Retinal pigment epithelial cell (primary cell): ENCODE measurements around the gene TAS1R2.
A peak's percentile ranks its signal among the peaks of the same experiment; 100 is the strongest.

Source experiments
- DNase-seq: peaks from one replicate; pipeline ENCODE4 v3.0.0-alpha.2; 2010; ENCODE audit warnings: low read depth
- H3K4me3 ChIP-seq: 2 replicates; pipeline ENCODE4 v1.5.1; 2011; ENCODE audit warnings: mild to moderate bottlenecking, low read length, control low read depth, moderate library complexity
- TF ChIP-seq, protein P1 (sequence below): conservative IDR thresholded peaks from 2 replicates; pipeline ENCODE4 v1.5.1; 2011; ENCODE audit warnings: low read depth, low read length, control low read depth, inconsistent platforms

The TAS1R2 gene

DNA sequence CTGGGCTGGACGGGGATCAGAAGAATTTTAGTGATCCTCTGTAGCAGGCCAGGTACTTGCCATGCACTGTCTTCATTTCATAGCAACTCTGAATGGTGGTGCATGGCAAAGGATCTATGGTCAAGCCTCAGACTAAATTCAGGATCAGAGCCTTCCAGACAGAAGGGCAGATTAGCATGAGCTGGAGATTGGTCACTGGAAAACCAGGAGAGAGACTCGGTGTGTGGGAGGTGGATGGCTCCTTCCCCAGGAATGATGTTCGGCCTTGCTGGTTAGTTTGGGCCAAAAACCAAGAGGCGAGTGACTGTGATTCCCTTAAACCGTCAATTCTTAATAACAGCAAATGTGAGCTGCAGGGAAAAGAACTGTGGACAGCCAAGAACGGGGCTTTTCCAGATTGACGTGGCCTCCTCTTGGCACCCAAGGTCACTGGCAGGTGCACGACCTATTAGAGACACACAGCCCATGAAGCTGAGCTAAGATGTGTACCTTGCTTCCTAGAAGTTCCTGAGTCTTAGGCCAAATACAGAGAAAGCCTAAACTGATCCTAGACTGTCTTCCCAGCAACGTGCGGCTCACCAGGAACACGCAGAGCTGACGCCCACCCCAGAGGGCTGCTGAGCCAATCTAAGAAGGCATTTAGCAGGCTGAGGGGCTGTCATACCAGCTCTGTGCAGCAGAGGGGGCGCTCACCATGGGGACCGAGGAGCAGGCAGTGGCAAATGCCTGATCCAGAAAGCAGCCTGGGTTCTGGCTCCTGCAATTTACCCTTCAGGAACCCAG, 24.4 kb upstream of the TAS1R2 start:
- DNase-seq: no peak
- TF ChIP-seq, protein P1, sequence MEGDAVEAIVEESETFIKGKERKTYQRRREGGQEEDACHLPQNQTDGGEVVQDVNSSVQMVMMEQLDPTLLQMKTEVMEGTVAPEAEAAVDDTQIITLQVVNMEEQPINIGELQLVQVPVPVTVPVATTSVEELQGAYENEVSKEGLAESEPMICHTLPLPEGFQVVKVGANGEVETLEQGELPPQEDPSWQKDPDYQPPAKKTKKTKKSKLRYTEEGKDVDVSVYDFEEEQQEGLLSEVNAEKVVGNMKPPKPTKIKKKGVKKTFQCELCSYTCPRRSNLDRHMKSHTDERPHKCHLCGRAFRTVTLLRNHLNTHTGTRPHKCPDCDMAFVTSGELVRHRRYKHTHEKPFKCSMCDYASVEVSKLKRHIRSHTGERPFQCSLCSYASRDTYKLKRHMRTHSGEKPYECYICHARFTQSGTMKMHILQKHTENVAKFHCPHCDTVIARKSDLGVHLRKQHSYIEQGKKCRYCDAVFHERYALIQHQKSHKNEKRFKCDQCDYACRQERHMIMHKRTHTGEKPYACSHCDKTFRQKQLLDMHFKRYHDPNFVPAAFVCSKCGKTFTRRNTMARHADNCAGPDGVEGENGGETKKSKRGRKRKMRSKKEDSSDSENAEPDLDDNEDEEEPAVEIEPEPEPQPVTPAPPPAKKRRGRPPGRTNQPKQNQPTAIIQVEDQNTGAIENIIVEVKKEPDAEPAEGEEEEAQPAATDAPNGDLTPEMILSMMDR: peak; percentile 96
- H3K4me3 ChIP-seq: no peak overlapping the region

- TF ChIP-seq, protein P1: no peak
- no peak overlapping the region for H3K4me3 ChIP-seq
- no peak for DNase-seq
Observed at GRCh38 chr1:18883079-18883478, 23.6 kb upstream of the TAS1R2 start.

GRCh38 chr1:18882486-18882885, 23.0 kb upstream of the TAS1R2 start:
- TF ChIP-seq, protein P1: no peak
- no peak overlapping the region for H3K4me3 ChIP-seq
- DNase-seq: no peak

GRCh38 chr1:18881642-18882431, 22.4 kb upstream of the TAS1R2 start:
- H3K4me3 ChIP-seq: no peak overlapping the region
- TF ChIP-seq, protein P1: no peak
- DNase-seq: no peak

DNA sequence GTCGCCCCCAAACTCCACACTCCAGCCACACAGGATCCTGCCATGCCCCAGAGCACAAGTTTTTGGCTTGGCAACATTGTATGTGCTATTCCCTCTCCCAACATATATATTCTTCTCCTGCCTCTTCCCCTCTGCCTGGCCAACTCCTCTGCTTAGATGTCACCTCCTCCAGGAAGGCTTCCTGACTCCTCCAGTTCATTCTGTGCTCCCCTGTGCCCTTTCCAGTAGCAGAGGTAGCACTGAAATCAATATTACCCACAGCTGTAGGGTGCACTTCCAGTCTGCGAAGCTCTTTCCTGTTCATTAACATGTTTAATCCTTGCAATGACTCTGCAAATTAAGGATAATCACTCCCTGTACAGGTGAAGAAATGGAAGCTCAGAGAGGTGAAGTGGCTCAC, 21.7 kb upstream of the TAS1R2 start:
- TF ChIP-seq, protein P1: no peak
- no peak overlapping the region for H3K4me3 ChIP-seq
- DNase-seq: no peak

GRCh38 chr1:18880585-18880984, 21.1 kb upstream of the TAS1R2 start:
- H3K4me3 ChIP-seq: no peak overlapping the region
- TF ChIP-seq, protein P1: no peak
- DNase-seq: no peak
